GM18505 (cell line): ENCODE measurements around the gene COL19A1.

ENCODE experiments used
- ATAC-seq: cut with Tn5 transposase; IDR thresholded peaks from one replicate; pipeline ENCODE4 v1.9.1; 2021; ENCODE audit not compliant: unreplicated experiment
- POLR2A ChIP-seq: IDR thresholded peaks from 4 replicates; pipeline ENCODE4 v1.6.1; 2011; ENCODE audit warnings: borderline replicate concordance; ENCODE audit not compliant: insufficient read depth, insufficient read length; ENCODE audit errors: extremely low read depth

COL19A1 gene

GRCh38 chr6:70040766-70041165 is 174.4 kb downstream of the COL19A1 start:
- ATAC-seq, result no peak

DNA sequence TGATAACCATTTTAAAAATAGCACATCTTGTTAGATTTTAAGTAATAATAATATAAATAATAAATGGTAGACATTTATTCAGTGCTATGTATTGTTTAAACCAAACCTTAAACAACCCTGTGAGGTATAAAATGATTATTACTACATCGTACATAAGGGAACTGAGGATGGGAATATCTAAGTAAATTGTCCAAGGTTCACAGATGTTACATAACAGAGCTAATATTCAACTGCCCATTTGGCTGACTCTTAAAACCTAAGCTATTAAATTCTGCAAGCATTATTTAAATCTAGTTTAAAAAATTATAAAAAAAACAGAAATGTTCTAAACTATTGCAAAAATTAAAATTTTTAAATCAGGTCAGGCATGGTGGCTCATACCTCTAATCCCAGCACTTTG is 175.1 kb downstream of the COL19A1 start:
- no peak for TF ChIP-seq POLR2A
- no peak for ATAC-seq

More at GRCh38 chr6:70040766-70041165, 174.4 kb downstream of the COL19A1 start:
- TF ChIP-seq POLR2A, result no peak

GRCh38 chr6:70045413-70045812 is 179.1 kb downstream of the COL19A1 start:
- TF ChIP-seq POLR2A, result no peak
- ATAC-seq, result no peak

- TF ChIP-seq POLR2A, result no peak
- ATAC-seq, result no peak
Observed at GRCh38 chr6:70051197-70052124, 185.1 kb downstream of the COL19A1 start.

- no peak for ATAC-seq
- no peak for TF ChIP-seq POLR2A
Observed at GRCh38 chr6:70059039-70059719, 192.8 kb downstream of the COL19A1 start.

- TF ChIP-seq POLR2A, result no peak
Observed at GRCh38 chr6:70060680-70061079, 194.3 kb downstream of the COL19A1 start.

DNA sequence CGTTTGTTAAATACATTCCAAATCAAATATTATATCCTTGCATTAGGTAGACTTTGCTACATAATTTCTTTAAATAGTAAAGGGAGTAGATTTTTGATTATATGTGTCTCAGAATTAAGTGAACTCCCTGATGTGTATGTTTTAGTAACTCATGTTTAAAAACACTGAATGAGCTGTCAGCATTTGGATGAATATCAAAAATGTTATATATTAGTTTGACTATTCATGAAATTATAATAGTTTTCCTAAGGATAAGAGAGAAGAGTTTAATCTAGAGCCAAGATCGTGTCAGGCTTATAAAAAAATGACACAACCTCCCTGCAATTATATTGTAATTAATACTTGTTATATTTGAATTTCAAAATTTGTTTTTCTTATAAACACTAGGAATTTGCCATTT is 195.2 kb downstream of the COL19A1 start:
- no peak for TF ChIP-seq POLR2A
- ATAC-seq, result no peak

More at GRCh38 chr6:70060680-70061079, 194.3 kb downstream of the COL19A1 start:
- ATAC-seq, result no peak

GRCh38 chr6:70062010-70062409 is 195.7 kb downstream of the COL19A1 start:
- no peak for TF ChIP-seq POLR2A
- no peak for ATAC-seq

- TF ChIP-seq POLR2A, result no peak
- ATAC-seq, result no peak
Observed at GRCh38 chr6:70072540-70073179, 206.3 kb downstream of the COL19A1 start.

- ATAC-seq, result no peak
- no peak for TF ChIP-seq POLR2A
Observed at GRCh38 chr6:70073637-70074036, 207.3 kb downstream of the COL19A1 start.

DNA sequence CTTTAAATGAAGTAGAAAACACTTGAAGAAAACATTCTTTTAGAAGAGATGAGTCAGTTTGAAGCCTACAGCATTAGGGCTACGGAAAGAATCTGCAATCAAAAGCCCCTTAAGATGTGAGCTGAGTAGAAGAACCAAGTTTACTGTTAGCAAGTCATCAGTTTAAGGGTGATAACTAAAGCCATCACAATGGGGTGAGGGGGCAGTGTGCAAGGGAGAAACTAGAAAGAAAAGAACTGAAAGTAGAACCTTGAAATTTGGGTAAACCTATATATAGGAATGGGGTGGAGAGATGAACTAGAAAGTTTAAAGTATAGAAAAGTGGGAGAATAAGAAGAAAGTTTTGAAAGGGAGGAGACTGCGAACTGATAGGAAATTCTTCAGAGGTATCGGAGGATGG is 212.9 kb downstream of the COL19A1 start:
- no peak for ATAC-seq
- TF ChIP-seq POLR2A, result no peak

GRCh38 chr6:70080443-70081070 is 214.2 kb downstream of the COL19A1 start:
- no peak for TF ChIP-seq POLR2A
- ATAC-seq, result no peak

GRCh38 chr6:70082830-70083229 is 216.5 kb downstream of the COL19A1 start:
- ATAC-seq, result no peak
- no peak for TF ChIP-seq POLR2A
